ENCODE measurements around the gene INTS6. TPM values are rescaled to one million over a fixed set of nuclear protein-coding genes. Genes with fewer than 3 reads are reported as not detected.

Gene INTS6
- total RNA-seq, 1 donor from 2014 or later: 44.7 TPM

- H3K4me3 Mint-ChIP-seq: no peak overlapping the region
- TF ChIP-seq CTCF (conservative IDR thresholded peaks at IDR 0.05): no peak
- DNase-seq (ENCODE audit: extremely low spot score, unreplicated experiment): no peak
- no peaks in the 10 kb centered on the region for H3K4me1 Mint-ChIP-seq (ENCODE audit: unreplicated experiment)
- no peaks in the 10 kb centered on the region for H3K27me3 Mint-ChIP-seq
- H3K9me3 Mint-ChIP-seq: peaks cover 7% of the 10 kb centered on the region
- no peak overlapping the region for H3K27ac Mint-ChIP-seq
- H3K36me3 Mint-ChIP-seq: no peaks in the 10 kb centered on the region
These were observed 47.9 kb upstream of the INTS6 start for GRCh38 chr13:51500687-51501086.

- no peak overlapping the region for H3K27ac Mint-ChIP-seq
- no peaks in the 10 kb centered on the region for H3K27me3 Mint-ChIP-seq
- no peak overlapping the region for H3K4me3 Mint-ChIP-seq
- DNase-seq (ENCODE audit: extremely low spot score, unreplicated experiment): no peak
- H3K4me1 Mint-ChIP-seq (ENCODE audit: unreplicated experiment): no peaks in the 10 kb centered on the region
- no peaks in the 10 kb centered on the region for H3K36me3 Mint-ChIP-seq
- peaks cover 7% of the 10 kb centered on the region for H3K9me3 Mint-ChIP-seq
- no peak for TF ChIP-seq CTCF (conservative IDR thresholded peaks at IDR 0.05)
These were observed 47.0 kb upstream of the INTS6 start for GRCh38 chr13:51499841-51500240.

GRCh38 chr13:51495316-51495715, 42.5 kb upstream of the INTS6 start:
- no peaks in the 10 kb centered on the region for H3K36me3 Mint-ChIP-seq
- no peak overlapping the region for H3K27ac Mint-ChIP-seq
- peaks cover 7% of the 10 kb centered on the region for H3K9me3 Mint-ChIP-seq
- TF ChIP-seq CTCF (conservative IDR thresholded peaks at IDR 0.05): no peak
- H3K27me3 Mint-ChIP-seq: no peaks in the 10 kb centered on the region
- H3K4me1 Mint-ChIP-seq (ENCODE audit: unreplicated experiment): no peaks in the 10 kb centered on the region
- no peak for DNase-seq (ENCODE audit: extremely low spot score, unreplicated experiment)
- no peak overlapping the region for H3K4me3 Mint-ChIP-seq

- Mint-ChIP-seq H3K36me3 (no peaks in the 10 kb centered on the region), H3K27ac (no peak overlapping the region), H3K4me1 (ENCODE audit: unreplicated experiment) (no peaks in the 10 kb centered on the region), H3K4me3 (no peak overlapping the region), H3K9me3 (peaks cover 7% of the 10 kb centered on the region), H3K27me3 (no peaks in the 10 kb centered on the region)
- no peak for TF ChIP-seq CTCF (conservative IDR thresholded peaks at IDR 0.05)
- no peak for DNase-seq (ENCODE audit: extremely low spot score, unreplicated experiment)
These were observed 41.3 kb upstream of the INTS6 start for GRCh38 chr13:51494156-51494555.

GRCh38 chr13:51488212-51488611, 35.4 kb upstream of the INTS6 start:
- no peak overlapping the region for H3K27ac Mint-ChIP-seq
- H3K36me3 Mint-ChIP-seq: no peaks in the 10 kb centered on the region
- no peaks in the 10 kb centered on the region for H3K9me3 Mint-ChIP-seq
- no peak for DNase-seq (ENCODE audit: extremely low spot score, unreplicated experiment)
- no peak for TF ChIP-seq CTCF (conservative IDR thresholded peaks at IDR 0.05)
- H3K27me3 Mint-ChIP-seq: no peaks in the 10 kb centered on the region
- no peaks in the 10 kb centered on the region for H3K4me1 Mint-ChIP-seq (ENCODE audit: unreplicated experiment)
- H3K4me3 Mint-ChIP-seq: no peak overlapping the region

- H3K27me3 Mint-ChIP-seq: no peaks in the 10 kb centered on the region
- H3K9me3 Mint-ChIP-seq: no peaks in the 10 kb centered on the region
- no peaks in the 10 kb centered on the region for H3K4me1 Mint-ChIP-seq (ENCODE audit: unreplicated experiment)
- no peaks in the 10 kb centered on the region for H3K36me3 Mint-ChIP-seq
- H3K27ac Mint-ChIP-seq: no peak overlapping the region
- no peak for DNase-seq (ENCODE audit: extremely low spot score, unreplicated experiment)
- TF ChIP-seq CTCF (conservative IDR thresholded peaks at IDR 0.05): no peak
- H3K4me3 Mint-ChIP-seq: no peak overlapping the region
These were observed 28.8 kb upstream of the INTS6 start for GRCh38 chr13:51481656-51482055.

All from type B pancreatic cell (in vitro differentiated cells).